Measurements from ENCODE around the gene ANO9. TPM values are rescaled to one million over a fixed set of nuclear protein-coding genes. Genes with fewer than 3 reads are reported as not detected.
"Not testable (repeated sequence)": the region's sequence is repeated elsewhere in the genome, so short reads cannot be mapped to it uniquely, and the experiment has no call there.

Gene ANO9
- total and polyA plus RNA-seq, 4 experiments from 2014 or later, result 9.4 to 123 (median 67.8) TPM

GRCh38 chr11:391117-392017 is 50.4 kb downstream of the ANO9 start:
- Histone ChIP-seq H3K27ac (ENCODE audit: low read depth, low read length) (no peak overlapping the region), H3K36me3 (ENCODE audit: insufficient read depth, low read length) (no peaks in the 10 kb centered on the region), H3K4me3 (ENCODE audit: low read length in 2 of 2) (no peak overlapping the region), H3K4me1 (ENCODE audit: insufficient read depth, low read length) (no peaks in the 10 kb centered on the region), H3K9me3 (ENCODE audit: control insufficient read depth in 1 of 2, low read length in 2 of 2) (no peaks in the 10 kb centered on the region), H3K27me3 (ENCODE audit: insufficient read depth, low read length) (no peaks in the 10 kb centered on the region)
- CTCF ChIA-PET (ENCODE audit: partially characterized antibody), result no interaction called here
- H3K4me3 Mint-ChIP-seq, result no peak overlapping the region
- POLR2A ChIA-PET (ENCODE audit: partially characterized antibody), result no interaction called here
- peaks cover 0 to 3% of the 10 kb centered on the region in 2 donors for H3K36me3 Mint-ChIP-seq
- DNase-seq, result peak in 1 of 5 donors; percentile 3
- intact Hi-C loops (cut with micrococcal nuclease), result no loop called here
- H3K4me1 Mint-ChIP-seq, result peaks cover 0 to 19% (median 4%) of the 10 kb centered on the region in 4 donors
- peaks cover 0 to 10% (median 5%) of the 10 kb centered on the region in 8 donors for H3K9me3 Mint-ChIP-seq
- peak overlapping the region in 1 of 7 donors; percentile 41 for H3K27ac Mint-ChIP-seq
- peaks cover 0 to 3% of the 10 kb centered on the region in 2 donors for H3K27me3 Mint-ChIP-seq

GRCh38 chr11:390175-390574 is 51.6 kb downstream of the ANO9 start:
- H3K36me3 ChIP-seq (ENCODE audit: insufficient read depth, low read length), result no peaks in the 10 kb centered on the region
- peaks cover 0 to 10% (median 5%) of the 10 kb centered on the region in 8 donors for H3K9me3 Mint-ChIP-seq
- no peaks in the 10 kb centered on the region for H3K9me3 ChIP-seq (ENCODE audit: control insufficient read depth in 1 of 2, low read length in 2 of 2)
- H3K27me3 Mint-ChIP-seq, result peaks cover 0 to 3% of the 10 kb centered on the region in 2 donors
- no peak overlapping the region for H3K4me3 Mint-ChIP-seq
- CTCF ChIA-PET (ENCODE audit: partially characterized antibody), result no interaction called here
- H3K4me3 ChIP-seq (ENCODE audit: low read length in 2 of 2), result no peak overlapping the region
- no peaks in the 10 kb centered on the region for H3K4me1 ChIP-seq (ENCODE audit: insufficient read depth, low read length)
- no peak overlapping the region for H3K27ac Mint-ChIP-seq
- no peaks in the 10 kb centered on the region for H3K27me3 ChIP-seq (ENCODE audit: insufficient read depth, low read length)
- intact Hi-C loops (cut with micrococcal nuclease), result no loop called here
- peaks cover 0 to 3% of the 10 kb centered on the region in 2 donors for H3K36me3 Mint-ChIP-seq
- DNase-seq, result peak in 1 of 5 donors; percentile 7
- H3K27ac ChIP-seq (ENCODE audit: low read depth, low read length), result no peak overlapping the region
- peaks cover 0 to 15% (median 4%) of the 10 kb centered on the region in 4 donors for H3K4me1 Mint-ChIP-seq
- POLR2A ChIA-PET (ENCODE audit: partially characterized antibody), result no interaction called here

- H3K36me3 Mint-ChIP-seq; H3K27me3 ChIP-seq (ENCODE audit: insufficient read depth, low read length); POLR2A ChIA-PET (ENCODE audit: partially characterized antibody); H3K36me3 ChIP-seq (ENCODE audit: insufficient read depth, low read length); H3K27ac ChIP-seq (ENCODE audit: low read depth, low read length); DNase-seq; H3K27ac Mint-ChIP-seq; intact Hi-C loops (cut with micrococcal nuclease); H3K4me1 ChIP-seq (ENCODE audit: insufficient read depth, low read length); H3K4me3 Mint-ChIP-seq; H3K27me3 Mint-ChIP-seq; H3K9me3 Mint-ChIP-seq; CTCF ChIA-PET (ENCODE audit: partially characterized antibody); H3K4me3 ChIP-seq (ENCODE audit: low read length in 2 of 2); H3K9me3 ChIP-seq (ENCODE audit: control insufficient read depth in 1 of 2, low read length in 2 of 2): not testable (repeated sequence)
- peaks cover 0 to 15% (median 4%) of the 10 kb centered on the region in 4 donors for H3K4me1 Mint-ChIP-seq
These were observed 52.4 kb downstream of the ANO9 start for GRCh38 chr11:389369-389768.

GRCh38 chr11:387193-387793 is 54.5 kb downstream of the ANO9 start:
- CTCF ChIA-PET (ENCODE audit: partially characterized antibody), result interaction anchor here (1.3 kb wide), 1 partner anchor 10 kb away, joined by 5 read pairs; no protein-coding TSS in a partner anchor
- H3K9me3 Mint-ChIP-seq, result peaks cover 0 to 10% (median 5%) of the 10 kb centered on the region in 8 donors

GRCh38 chr11:386483-386882 is 55.3 kb downstream of the ANO9 start:
- Histone ChIP-seq H3K27me3 (ENCODE audit: insufficient read depth, low read length) (no peaks in the 10 kb centered on the region), H3K9me3 (ENCODE audit: control insufficient read depth in 1 of 2, low read length in 2 of 2) (no peaks in the 10 kb centered on the region), H3K4me1 (ENCODE audit: insufficient read depth, low read length) (no peaks in the 10 kb centered on the region), H3K36me3 (ENCODE audit: insufficient read depth, low read length) (no peaks in the 10 kb centered on the region), H3K27ac (ENCODE audit: low read depth, low read length) (no peak overlapping the region), H3K4me3 (ENCODE audit: low read length in 2 of 2) (no peak overlapping the region)
- CTCF ChIA-PET (ENCODE audit: partially characterized antibody), result no interaction called here
- intact Hi-C loops (cut with micrococcal nuclease), result no loop called here
- peaks cover 3 to 18% (median 6%) of the 10 kb centered on the region in 4 donors for H3K4me1 Mint-ChIP-seq
- no peak overlapping the region for H3K4me3 Mint-ChIP-seq
- peaks cover 0 to 8% of the 10 kb centered on the region in 2 donors for H3K27me3 Mint-ChIP-seq
- H3K9me3 Mint-ChIP-seq, result peaks cover 0 to 10% (median 5%) of the 10 kb centered on the region in 8 donors
- H3K36me3 Mint-ChIP-seq, result peaks cover 0 to 3% of the 10 kb centered on the region in 2 donors
- no peak overlapping the region for H3K27ac Mint-ChIP-seq
- DNase-seq, result peak in 1 of 5 donors; percentile 25
- POLR2A ChIA-PET (ENCODE audit: partially characterized antibody), result no interaction called here

More at GRCh38 chr11:387193-387793, 54.5 kb downstream of the ANO9 start:
- peaks cover 0 to 15% (median 4%) of the 10 kb centered on the region in 4 donors for H3K4me1 Mint-ChIP-seq
- intact Hi-C loops (cut with micrococcal nuclease), result no loop called here
- Histone ChIP-seq H3K27ac (ENCODE audit: low read depth, low read length) (no peak overlapping the region), H3K27me3 (ENCODE audit: insufficient read depth, low read length) (no peaks in the 10 kb centered on the region), H3K9me3 (ENCODE audit: control insufficient read depth in 1 of 2, low read length in 2 of 2) (no peaks in the 10 kb centered on the region), H3K4me1 (ENCODE audit: insufficient read depth, low read length) (no peaks in the 10 kb centered on the region), H3K36me3 (ENCODE audit: insufficient read depth, low read length) (no peaks in the 10 kb centered on the region), H3K4me3 (ENCODE audit: low read length in 2 of 2) (no peak overlapping the region)
- peaks cover 0 to 3% of the 10 kb centered on the region in 2 donors for H3K36me3 Mint-ChIP-seq
- no peak for DNase-seq
- H3K4me3 Mint-ChIP-seq, result no peak overlapping the region
- POLR2A ChIA-PET (ENCODE audit: partially characterized antibody), result no interaction called here
- peak overlapping the region in 6 of 7 donors; percentile 3 to 72 (median 37) for H3K27ac Mint-ChIP-seq
- peaks cover 0 to 5% of the 10 kb centered on the region in 2 donors for H3K27me3 Mint-ChIP-seq

- Mint-ChIP-seq H3K9me3 (peaks cover 0 to 10% (median 5%) of the 10 kb centered on the region in 8 donors), H3K27ac (no peak overlapping the region), H3K4me3 (no peak overlapping the region), H3K4me1 (peaks cover 3 to 18% (median 6%) of the 10 kb centered on the region in 4 donors), H3K36me3 (peaks cover 0 to 3% of the 10 kb centered on the region in 2 donors), H3K27me3 (peaks cover 0 to 8% of the 10 kb centered on the region in 2 donors)
- no peak overlapping the region for H3K4me3 ChIP-seq (ENCODE audit: low read length in 2 of 2)
- no peaks in the 10 kb centered on the region for H3K36me3 ChIP-seq (ENCODE audit: insufficient read depth, low read length)
- ChIA-PET POLR2A (ENCODE audit: partially characterized antibody) (no interaction called here), CTCF (ENCODE audit: partially characterized antibody) (no interaction called here)
- no peaks in the 10 kb centered on the region for H3K9me3 ChIP-seq (ENCODE audit: control insufficient read depth in 1 of 2, low read length in 2 of 2)
- no peaks in the 10 kb centered on the region for H3K4me1 ChIP-seq (ENCODE audit: insufficient read depth, low read length)
- H3K27me3 ChIP-seq (ENCODE audit: insufficient read depth, low read length), result no peaks in the 10 kb centered on the region
- DNase-seq, result peak in 1 of 5 donors; percentile 31
- intact Hi-C loops (cut with micrococcal nuclease), result no loop called here
- H3K27ac ChIP-seq (ENCODE audit: low read depth, low read length), result no peak overlapping the region
These were observed 56.0 kb downstream of the ANO9 start for GRCh38 chr11:385594-386351.

- H3K9me3 ChIP-seq (ENCODE audit: control insufficient read depth in 1 of 2, low read length in 2 of 2), result no peaks in the 10 kb centered on the region
- H3K4me3 ChIP-seq (ENCODE audit: low read length in 2 of 2), result no peak overlapping the region
- Mint-ChIP-seq H3K27me3 (peaks cover 0 to 8% of the 10 kb centered on the region in 2 donors), H3K4me1 (peaks cover 3 to 18% (median 6%) of the 10 kb centered on the region in 4 donors), H3K9me3 (peaks cover 0 to 10% (median 5%) of the 10 kb centered on the region in 8 donors), H3K36me3 (peaks cover 0 to 3% of the 10 kb centered on the region in 2 donors), H3K4me3 (no peak overlapping the region), H3K27ac (no peak overlapping the region)
- peak in 1 of 5 donors; percentile 21 for DNase-seq
- CTCF ChIA-PET (ENCODE audit: partially characterized antibody), result no interaction called here
- no peaks in the 10 kb centered on the region for H3K27me3 ChIP-seq (ENCODE audit: insufficient read depth, low read length)
- intact Hi-C loops (cut with micrococcal nuclease), result no loop called here
- H3K27ac ChIP-seq (ENCODE audit: low read depth, low read length), result no peak overlapping the region
- no peaks in the 10 kb centered on the region for H3K36me3 ChIP-seq (ENCODE audit: insufficient read depth, low read length)
- POLR2A ChIA-PET (ENCODE audit: partially characterized antibody), result no interaction called here
- no peaks in the 10 kb centered on the region for H3K4me1 ChIP-seq (ENCODE audit: insufficient read depth, low read length)
These were observed 57.3 kb downstream of the ANO9 start for GRCh38 chr11:384511-384910.
